Mesothelial cell of epicardium (in vitro differentiated cells): Measurements from ENCODE around the gene KBTBD2. TPM values are rescaled to one million over a fixed set of nuclear protein-coding genes. Genes with fewer than 3 reads are reported as not detected.
A peak's percentile ranks its signal among the peaks of the same experiment; 100 is the strongest.
"Not testable (repeated sequence)": the region's sequence is repeated elsewhere in the genome, so short reads cannot be mapped to it uniquely, and the experiment has no call there.

Experiments
- DNase-seq, 2 experiments: peaks; one replicate each; pipeline ENCODE4 v3.0.0; 2021; ENCODE audit warnings: low spot score in 2 of 2; ENCODE audit not compliant: unreplicated experiment in 2 of 2
- H3K27ac Mint-ChIP-seq: 2 replicates; pipeline ENCODE4 v1.8.0; 2021; ENCODE audit warnings: mixed read lengths
- H3K27me3 Mint-ChIP-seq: 2 replicates; pipeline ENCODE4 v1.8.0; 2021; ENCODE audit warnings: low read depth, mixed read lengths
- H3K36me3 Mint-ChIP-seq: 2 replicates; pipeline ENCODE4 v1.8.0; 2021; ENCODE audit warnings: mixed read lengths
- H3K4me1 Mint-ChIP-seq: 2 replicates; pipeline ENCODE4 v1.8.0; 2021; ENCODE audit warnings: mixed read lengths
- H3K4me3 Mint-ChIP-seq: 2 replicates; pipeline ENCODE4 v1.8.0; 2021; ENCODE audit warnings: mild to moderate bottlenecking, moderate library complexity, mixed read lengths
- H3K9me3 Mint-ChIP-seq: 2 replicates; pipeline ENCODE4 v1.8.0; 2021; ENCODE audit warnings: mixed read lengths
- CTCF ChIP-seq: fragments of 200-600 bp; sonication (generic); IDR thresholded peaks from one replicate; pipeline ENCODE4 v1.5.0; 2021; ENCODE audit warnings: antibody characterized with exemption; ENCODE audit not compliant: unreplicated experiment
- total RNA-seq: library from RNA; stranded (reverse); gene quantifications from 3 replicates; pipeline ENCODE4 v1.2.1, GENCODE V29; 2021

Gene KBTBD2
- total RNA-seq, 1 donor from 2014 or later = 41.9 TPM

GRCh38 chr7:32915041-32915536, 23.5 kb upstream of the KBTBD2 start:
- TF ChIP-seq CTCF = no peak
- no peak for DNase-seq
- no peak overlapping the region for H3K27ac Mint-ChIP-seq
- H3K27me3 Mint-ChIP-seq = no peaks in the 10 kb centered on the region
- H3K4me1 Mint-ChIP-seq = no peaks in the 10 kb centered on the region
- no peaks in the 10 kb centered on the region for H3K9me3 Mint-ChIP-seq
- no peak overlapping the region for H3K4me3 Mint-ChIP-seq
- H3K36me3 Mint-ChIP-seq = peaks cover 45% of the 10 kb centered on the region

DNA sequence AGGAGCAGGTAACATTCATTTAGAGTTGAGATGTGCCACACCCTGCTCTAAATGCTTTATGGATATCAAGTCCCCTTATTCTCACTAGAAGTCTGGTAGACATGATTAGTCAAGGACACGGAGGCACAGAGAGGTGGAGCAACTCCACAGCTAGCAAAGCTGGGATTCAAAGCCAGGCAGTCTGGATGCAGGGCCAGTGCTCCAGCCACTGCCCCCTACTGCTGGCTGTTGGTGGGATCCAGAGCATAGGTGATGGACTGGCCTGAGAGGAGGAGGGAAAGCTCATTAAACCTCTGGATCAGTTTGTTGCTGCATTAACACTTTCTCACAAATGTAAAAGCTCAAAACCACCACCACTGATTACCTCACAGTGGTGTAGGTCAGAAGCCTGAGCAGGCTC, 22.6 kb upstream of the KBTBD2 start:
- no peak overlapping the region for H3K27ac Mint-ChIP-seq
- no peaks in the 10 kb centered on the region for H3K27me3 Mint-ChIP-seq
- H3K4me3 Mint-ChIP-seq = no peak overlapping the region
- H3K4me1 Mint-ChIP-seq = no peaks in the 10 kb centered on the region
- H3K9me3 Mint-ChIP-seq = no peaks in the 10 kb centered on the region
- no peak for TF ChIP-seq CTCF
- no peak for DNase-seq
- peaks cover 45% of the 10 kb centered on the region for H3K36me3 Mint-ChIP-seq

GRCh38 chr7:32910195-32910594, 18.6 kb upstream of the KBTBD2 start:
- peaks cover 26% of the 10 kb centered on the region for H3K36me3 Mint-ChIP-seq
- H3K4me1 Mint-ChIP-seq = peaks cover 4% of the 10 kb centered on the region
- H3K4me3 Mint-ChIP-seq = no peak overlapping the region
- no peak overlapping the region for H3K27ac Mint-ChIP-seq
- H3K27me3 Mint-ChIP-seq = no peaks in the 10 kb centered on the region
- TF ChIP-seq CTCF = no peak
- H3K9me3 Mint-ChIP-seq = no peaks in the 10 kb centered on the region
- DNase-seq = no peak

DNA sequence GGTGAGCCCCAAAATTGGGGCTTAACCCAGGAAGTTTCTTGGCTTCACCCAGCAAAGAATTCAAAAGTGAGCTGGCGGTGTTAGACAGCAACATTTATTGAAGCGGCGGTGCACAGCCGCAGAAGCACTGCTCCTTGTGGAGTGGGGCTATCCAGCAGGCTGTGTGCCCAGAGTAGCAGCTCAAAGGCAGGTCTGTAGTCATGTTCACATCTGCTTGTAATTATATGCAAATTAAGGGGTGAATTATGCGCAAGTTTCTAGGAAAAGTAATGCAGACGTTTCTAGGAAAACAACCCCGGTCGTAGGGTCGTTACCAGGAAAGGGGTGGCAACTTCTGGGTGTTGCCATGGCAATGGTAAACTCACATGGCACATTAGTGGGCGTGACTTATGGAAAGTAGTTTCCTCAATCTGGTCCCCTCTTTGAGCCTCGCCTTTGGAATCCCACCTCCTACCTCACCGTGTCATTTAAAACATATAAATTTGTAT, 13.7 kb upstream of the KBTBD2 start:
- peak in 1 of 2 experiments; percentile 51 for DNase-seq
- no peak for TF ChIP-seq CTCF
- H3K36me3 Mint-ChIP-seq = no peaks in the 10 kb centered on the region
- no peaks in the 10 kb centered on the region for H3K9me3 Mint-ChIP-seq
- peaks cover 7% of the 10 kb centered on the region for H3K4me1 Mint-ChIP-seq
- H3K4me3 Mint-ChIP-seq = peak overlapping the region; percentile 64
- H3K27me3 Mint-ChIP-seq = no peaks in the 10 kb centered on the region
- H3K27ac Mint-ChIP-seq = peak overlapping the region; percentile 79

DNA sequence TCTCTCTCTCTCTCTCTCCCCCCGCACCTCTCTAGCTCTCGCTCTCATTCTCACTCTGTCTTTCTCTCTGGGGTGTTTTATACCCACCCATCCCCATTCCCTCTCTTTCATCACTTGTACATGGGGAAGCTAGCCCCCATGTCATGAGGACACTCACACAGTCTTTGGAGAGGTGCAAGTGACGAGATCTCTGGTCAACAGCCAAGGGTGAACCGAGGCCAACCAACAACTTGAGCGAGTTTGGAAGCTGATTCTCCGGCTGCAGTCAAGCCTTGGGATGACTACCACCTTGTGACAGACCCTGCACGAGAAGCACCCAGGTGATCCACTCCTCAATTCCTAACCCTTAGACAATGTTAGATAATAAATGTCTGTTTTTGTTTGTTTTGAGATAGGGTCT, 10.1 kb upstream of the KBTBD2 start:
- no peaks in the 10 kb centered on the region for H3K9me3 Mint-ChIP-seq
- TF ChIP-seq CTCF = no peak
- H3K27ac Mint-ChIP-seq = no peak overlapping the region
- H3K4me3 Mint-ChIP-seq = no peak overlapping the region
- peaks cover 11% of the 10 kb centered on the region for H3K4me1 Mint-ChIP-seq
- no peak for DNase-seq
- no peaks in the 10 kb centered on the region for H3K36me3 Mint-ChIP-seq
- H3K27me3 Mint-ChIP-seq = no peaks in the 10 kb centered on the region

DNA sequence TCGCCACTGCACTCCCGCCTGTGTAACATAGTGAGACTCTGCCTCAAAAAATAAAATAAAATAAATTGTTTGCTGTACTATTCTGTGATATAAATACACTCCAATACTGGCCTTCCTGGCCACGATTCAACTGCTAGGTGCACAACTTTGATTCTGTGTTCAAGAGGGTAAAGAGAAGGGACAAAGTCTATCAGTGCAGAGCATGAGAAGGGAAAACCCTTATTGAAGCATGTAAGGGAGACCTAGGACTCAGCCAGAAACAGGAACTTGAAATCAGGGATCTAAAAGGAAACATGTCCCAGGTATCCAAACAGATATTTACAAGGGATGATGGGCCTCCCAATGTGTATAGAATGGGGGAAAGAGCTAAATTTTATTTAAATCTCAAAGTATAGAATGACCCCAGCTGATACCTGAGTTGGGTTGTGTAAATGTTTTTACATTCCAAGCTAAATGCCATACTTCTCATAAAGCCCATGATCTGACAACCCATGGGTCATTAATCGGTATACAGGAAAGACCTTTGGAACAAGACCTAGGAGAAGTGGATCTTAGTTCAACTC, 9.0 kb upstream of the KBTBD2 start:
- no peak overlapping the region for H3K4me3 Mint-ChIP-seq
- H3K4me1 Mint-ChIP-seq = peaks cover 15% of the 10 kb centered on the region
- no peak overlapping the region for H3K27ac Mint-ChIP-seq
- H3K36me3 Mint-ChIP-seq = no peaks in the 10 kb centered on the region
- no peaks in the 10 kb centered on the region for H3K27me3 Mint-ChIP-seq
- no peaks in the 10 kb centered on the region for H3K9me3 Mint-ChIP-seq
- TF ChIP-seq CTCF = no peak
- no peak for DNase-seq

GRCh38 chr7:32897376-32897775, 5.8 kb upstream of the KBTBD2 start:
- peaks cover 33% of the 10 kb centered on the region for H3K4me1 Mint-ChIP-seq
- not testable (repeated sequence) for H3K9me3 Mint-ChIP-seq, DNase-seq, H3K36me3 Mint-ChIP-seq, H3K27ac Mint-ChIP-seq, H3K4me3 Mint-ChIP-seq, H3K27me3 Mint-ChIP-seq
